Skeletal muscle tissue (tissue), 4 donors: ENCODE measurements around the gene JAZF1. TPM values are rescaled to one million over a fixed set of nuclear protein-coding genes. Genes with fewer than 3 reads are reported as not detected.
A peak's percentile ranks its signal among the peaks of the same experiment; 100 is the strongest.

Source experiments
- H3K27ac ChIP-seq: one replicate; pipeline ENCODE4 v1.7.0; 2013; ENCODE audit warnings: mild to moderate bottlenecking, low read depth, low read length, inconsistent platforms
- H3K27me3 ChIP-seq, 3 donors: one replicate each; pipeline ENCODE4 v1.7.0; 2013; ENCODE audit warnings: low read length in 3 of 3; ENCODE audit not compliant: control insufficient read depth in 3 of 3, insufficient read depth in 3 of 3
- H3K36me3 ChIP-seq, 3 donors: one replicate each; pipeline ENCODE4 v1.7.0; 2013; ENCODE audit warnings: low read length in 3 of 3; ENCODE audit not compliant: control insufficient read depth in 3 of 3, insufficient read depth in 3 of 3
- H3K4me1 ChIP-seq, 3 donors: one replicate each; pipeline ENCODE4 v1.7.0; 2013; ENCODE audit warnings: low read length in 3 of 3, mild to moderate bottlenecking in 3 of 3; ENCODE audit not compliant: control insufficient read depth in 3 of 3, insufficient read depth in 3 of 3
- H3K4me3 ChIP-seq, 3 donors: one replicate each; pipeline ENCODE4 v1.7.0; 2013; ENCODE audit warnings: low read length in 3 of 3
- H3K9ac ChIP-seq, 3 donors: one replicate each; pipeline ENCODE4 v1.7.0; 2013; ENCODE audit warnings: low read length in 3 of 3, mild to moderate bottlenecking in 3 of 3, moderate library complexity in 2 of 3, low read depth in 1 of 3
- H3K9me3 ChIP-seq, 3 donors: one replicate each; pipeline ENCODE4 v1.7.0; 2013; ENCODE audit warnings: low read length in 3 of 3; ENCODE audit not compliant: control insufficient read depth in 3 of 3
- total RNA-seq: library from RNA; depleted of rRNA; stranded (reverse); fragments of >200 nt; gene quantifications from one replicate; pipeline ENCODE4 v1.2.3, GENCODE V29; 2014
- donor health status: Osteomylitis.

Gene JAZF1
- total RNA-seq, 1 donor from 2014 or later: 7.3 TPM

DNA sequence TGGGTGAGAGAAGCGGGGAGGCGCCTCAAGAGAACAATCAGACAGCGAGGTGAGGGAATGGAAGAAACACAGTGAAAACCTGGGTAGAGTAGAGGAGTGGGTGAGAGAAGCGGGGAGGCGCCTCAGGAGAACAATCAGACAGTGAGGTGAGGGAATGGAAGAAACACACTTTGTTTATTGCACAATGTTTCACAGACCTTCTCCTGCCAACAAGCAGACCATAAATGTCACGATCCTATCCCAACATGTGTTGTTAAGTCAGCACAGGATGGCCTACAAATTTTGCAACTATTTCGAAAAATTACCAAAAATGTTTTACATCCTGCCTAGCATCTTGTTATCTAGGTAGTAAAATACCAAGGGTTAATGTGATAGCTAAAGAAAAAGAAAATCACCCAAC lies 115.3 kb downstream of the JAZF1 start:
- Histone ChIP-seq H3K27ac (peak overlapping the region; percentile 19), H3K4me3 (no peak overlapping the region)

DNA sequence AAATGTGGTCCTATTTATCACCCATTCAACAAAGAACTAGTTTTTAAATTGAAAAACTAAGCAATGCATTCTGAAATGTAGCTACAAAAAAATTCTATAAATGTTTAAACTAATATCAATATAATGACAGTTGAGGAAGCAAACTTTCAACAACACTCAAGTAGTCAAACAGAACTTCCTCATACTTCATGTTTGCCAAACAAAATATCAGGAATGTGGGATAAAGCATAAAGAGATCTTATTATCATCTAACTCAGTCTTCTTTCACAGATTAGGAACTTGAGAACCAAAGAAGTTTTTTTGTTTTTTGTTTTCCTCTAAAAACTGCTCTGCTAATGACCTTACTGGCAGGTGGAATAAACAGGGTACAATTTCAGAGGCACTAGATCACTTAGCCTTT lies 116.2 kb downstream of the JAZF1 start:
- no peak overlapping the region for H3K27ac ChIP-seq

More for the DNA sequence above, 115.3 kb downstream of the JAZF1 start:
- H3K36me3 ChIP-seq: no peaks in the 10 kb centered on the region
- no peaks in the 10 kb centered on the region for H3K9me3 ChIP-seq
- H3K27me3 ChIP-seq: no peaks in the 10 kb centered on the region
- peaks cover 6 to 12% (median 10%) of the 10 kb centered on the region in 3 donors for H3K4me1 ChIP-seq
- no peak overlapping the region for H3K9ac ChIP-seq

GRCh38 chr7:28062197-28062991 lies 118.2 kb downstream of the JAZF1 start:
- no peak overlapping the region for H3K27ac ChIP-seq

More for the DNA sequence above, 116.2 kb downstream of the JAZF1 start:
- H3K4me3 ChIP-seq: no peak overlapping the region
- H3K27me3 ChIP-seq: no peaks in the 10 kb centered on the region
- peaks cover 0 to 12% (median 10%) of the 10 kb centered on the region in 3 donors for H3K4me1 ChIP-seq
- no peak overlapping the region for H3K9ac ChIP-seq
- no peaks in the 10 kb centered on the region for H3K9me3 ChIP-seq
- H3K36me3 ChIP-seq: no peaks in the 10 kb centered on the region

GRCh38 chr7:28061824-28062196 lies 118.8 kb downstream of the JAZF1 start:
- Histone ChIP-seq H3K4me1 (peaks cover 0 to 5% (median 2%) of the 10 kb centered on the region in 3 donors), H3K4me3 (no peak overlapping the region), H3K27me3 (no peaks in the 10 kb centered on the region), H3K27ac (no peak overlapping the region), H3K9me3 (no peaks in the 10 kb centered on the region), H3K9ac (no peak overlapping the region), H3K36me3 (no peaks in the 10 kb centered on the region)

More at GRCh38 chr7:28062197-28062991, 118.2 kb downstream of the JAZF1 start:
- no peak overlapping the region for H3K4me3 ChIP-seq
- peaks cover 0 to 5% (median 2%) of the 10 kb centered on the region in 3 donors for H3K4me1 ChIP-seq
- no peaks in the 10 kb centered on the region for H3K9me3 ChIP-seq
- H3K27me3 ChIP-seq: no peaks in the 10 kb centered on the region
- no peak overlapping the region for H3K9ac ChIP-seq
- no peaks in the 10 kb centered on the region for H3K36me3 ChIP-seq

- Histone ChIP-seq H3K9me3 (no peaks in the 10 kb centered on the region), H3K27me3 (no peaks in the 10 kb centered on the region), H3K36me3 (no peaks in the 10 kb centered on the region), H3K9ac (no peak overlapping the region), H3K4me3 (no peak overlapping the region), H3K4me1 (peaks cover 0 to 5% (median 2%) of the 10 kb centered on the region in 3 donors), H3K27ac (no peak overlapping the region)
These were observed 120.1 kb downstream of the JAZF1 start for GRCh38 chr7:28060371-28060950.

- no peaks in the 10 kb centered on the region for H3K36me3 ChIP-seq
- H3K4me1 ChIP-seq: peaks cover 0 to 4% (median 3%) of the 10 kb centered on the region in 3 donors
- H3K9me3 ChIP-seq: no peaks in the 10 kb centered on the region
- H3K27ac ChIP-seq: no peak overlapping the region
- H3K4me3 ChIP-seq: no peak overlapping the region
- no peak overlapping the region for H3K9ac ChIP-seq
- no peaks in the 10 kb centered on the region for H3K27me3 ChIP-seq
These were observed 125.4 kb downstream of the JAZF1 start for GRCh38 chr7:28055161-28055544.

DNA sequence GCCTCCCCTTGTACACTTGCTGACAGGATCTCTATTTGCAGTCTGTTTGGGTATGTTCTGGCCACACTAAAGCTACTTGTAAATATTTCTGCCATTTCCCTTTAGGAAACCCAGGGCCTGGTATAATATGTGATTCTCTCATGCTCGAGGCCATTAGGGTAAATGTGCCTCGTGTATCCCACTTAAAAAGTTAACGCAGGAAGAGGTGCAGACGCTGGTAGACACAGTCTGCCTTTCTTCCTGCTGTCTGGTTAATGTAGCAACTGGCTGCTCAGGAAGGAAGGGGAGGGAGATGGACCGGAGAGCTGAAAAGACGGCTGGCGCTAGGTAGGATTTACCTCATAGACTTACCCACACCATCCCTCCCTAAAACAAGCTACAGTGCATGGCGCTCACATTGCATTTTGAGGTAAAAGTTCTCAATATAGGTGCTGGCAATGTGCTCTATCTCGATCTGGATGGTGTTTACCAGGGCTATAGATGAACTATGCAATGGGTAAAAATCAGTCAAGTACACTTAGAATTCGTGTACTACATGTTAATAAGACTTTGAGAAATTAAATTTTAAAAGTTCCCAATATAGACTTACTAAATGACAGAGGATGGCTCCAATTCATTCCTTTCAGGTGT lies 125.9 kb downstream of the JAZF1 start:
- H3K4me1 ChIP-seq: peaks cover 0 to 4% (median 3%) of the 10 kb centered on the region in 3 donors
- H3K9me3 ChIP-seq: no peaks in the 10 kb centered on the region
- H3K27me3 ChIP-seq: no peaks in the 10 kb centered on the region
- no peak overlapping the region for H3K4me3 ChIP-seq
- H3K36me3 ChIP-seq: no peaks in the 10 kb centered on the region
- H3K9ac ChIP-seq: no peak overlapping the region
- no peak overlapping the region for H3K27ac ChIP-seq

DNA sequence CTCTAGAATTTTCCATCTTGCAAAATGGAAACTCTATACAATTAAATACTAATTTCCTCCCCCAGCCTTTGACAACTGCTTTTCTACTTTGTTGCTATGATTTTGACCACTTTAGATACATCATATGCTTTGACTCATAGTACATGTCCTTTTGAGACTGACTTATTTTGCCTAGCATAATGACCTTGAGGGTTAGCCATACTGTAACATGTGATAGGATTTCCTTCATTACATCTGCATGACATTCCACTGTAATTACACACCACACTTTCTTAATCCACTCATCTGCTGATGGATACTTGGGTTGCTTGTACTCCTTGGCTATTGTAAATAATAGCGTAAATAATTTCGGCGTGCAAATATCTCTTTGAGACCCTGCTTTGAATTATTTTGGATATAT lies 127.7 kb downstream of the JAZF1 start:
- H3K9ac ChIP-seq: no peak overlapping the region
- H3K27me3 ChIP-seq: no peaks in the 10 kb centered on the region
- H3K9me3 ChIP-seq: no peaks in the 10 kb centered on the region
- no peaks in the 10 kb centered on the region for H3K36me3 ChIP-seq
- H3K27ac ChIP-seq: no peak overlapping the region
- H3K4me3 ChIP-seq: no peak overlapping the region
- H3K4me1 ChIP-seq: peaks cover 0 to 4% (median 3%) of the 10 kb centered on the region in 3 donors

- Histone ChIP-seq H3K27me3 (no peaks in the 10 kb centered on the region), H3K4me1 (peaks cover 0 to 4% (median 3%) of the 10 kb centered on the region in 3 donors), H3K9me3 (no peaks in the 10 kb centered on the region)
These were observed 131.9 kb downstream of the JAZF1 start for GRCh38 chr7:28048694-28049093.

GRCh38 chr7:28046035-28046434 lies 134.6 kb downstream of the JAZF1 start:
- Histone ChIP-seq H3K4me1 (no peaks in the 10 kb centered on the region), H3K36me3 (no peaks in the 10 kb centered on the region), H3K27ac (no peak overlapping the region), H3K9me3 (no peaks in the 10 kb centered on the region), H3K9ac (no peak overlapping the region), H3K27me3 (no peaks in the 10 kb centered on the region), H3K4me3 (no peak overlapping the region)

More at GRCh38 chr7:28048694-28049093, 131.9 kb downstream of the JAZF1 start:
- Histone ChIP-seq H3K9ac (no peak overlapping the region), H3K27ac (no peak overlapping the region), H3K36me3 (no peaks in the 10 kb centered on the region), H3K4me3 (no peak overlapping the region)
